Measurements from ENCODE around the gene CEP44.
"Not testable (repeated sequence)": the region's sequence is repeated elsewhere in the genome, so short reads cannot be mapped to it uniquely, and the experiment has no call there.

CEP44 gene, protein sequence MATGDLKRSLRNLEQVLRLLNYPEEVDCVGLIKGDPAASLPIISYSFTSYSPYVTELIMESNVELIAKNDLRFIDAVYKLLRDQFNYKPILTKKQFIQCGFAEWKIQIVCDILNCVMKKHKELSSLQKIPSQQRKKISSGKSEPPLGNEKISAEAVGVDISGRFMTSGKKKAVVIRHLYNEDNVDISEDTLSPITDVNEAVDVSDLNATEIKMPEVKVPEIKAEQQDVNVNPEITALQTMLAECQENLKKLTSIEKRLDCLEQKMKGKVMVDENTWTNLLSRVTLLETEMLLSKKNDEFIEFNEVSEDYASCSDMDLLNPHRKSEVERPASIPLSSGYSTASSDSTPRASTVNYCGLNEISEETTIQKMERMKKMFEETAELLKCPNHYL

GRCh38 chr4:174283507-174284471, at the start of gene CEP44, which contains the start of gene FBXO8:
TSS of gene CEP44 (plus strand) at chr4:174283911. CDS start at chr4:174299122, 15,211 bp downstream.
TSS of gene FBXO8 (minus strand) at chr4:174283667. CDS start at chr4:174263092, 20,575 bp downstream.
- peak; percentile 58 for DNase-seq (ENCODE audit: low spot score)
- peak; percentile 67 for FAIRE-seq

- FAIRE-seq = no peak
These were observed 47.4 kb upstream of the CEP44 start for GRCh38 chr4:174236359-174236758.

DNA sequence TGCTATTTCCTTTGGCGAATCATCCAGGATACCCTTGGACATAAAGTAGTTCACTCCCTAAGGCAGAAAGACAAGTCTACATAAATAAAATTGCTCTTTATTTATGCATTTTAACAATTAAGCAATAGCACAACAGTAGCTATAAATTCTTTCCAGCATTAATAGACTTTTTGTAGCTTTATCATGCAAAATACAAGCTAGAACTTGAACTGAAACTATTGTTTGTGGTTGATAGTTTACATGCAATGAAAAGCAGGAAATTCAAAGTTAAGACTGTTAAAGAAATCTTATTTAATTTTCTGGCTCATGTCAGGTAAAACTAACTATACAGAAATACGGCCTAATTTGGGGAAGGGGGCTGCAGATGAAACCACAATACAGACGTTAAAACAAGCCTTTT, 42.5 kb upstream of the CEP44 start:
- DNase-seq (ENCODE audit: low spot score) (no peak), FAIRE-seq (no peak)

More at GRCh38 chr4:174236359-174236758, 47.4 kb upstream of the CEP44 start:
- no peak for DNase-seq (ENCODE audit: low spot score)

- DNase-seq (ENCODE audit: low spot score) = peak; percentile 21
- FAIRE-seq = peak; percentile 62
These were observed 39.3 kb upstream of the CEP44 start for GRCh38 chr4:174244441-174244840.

DNA sequence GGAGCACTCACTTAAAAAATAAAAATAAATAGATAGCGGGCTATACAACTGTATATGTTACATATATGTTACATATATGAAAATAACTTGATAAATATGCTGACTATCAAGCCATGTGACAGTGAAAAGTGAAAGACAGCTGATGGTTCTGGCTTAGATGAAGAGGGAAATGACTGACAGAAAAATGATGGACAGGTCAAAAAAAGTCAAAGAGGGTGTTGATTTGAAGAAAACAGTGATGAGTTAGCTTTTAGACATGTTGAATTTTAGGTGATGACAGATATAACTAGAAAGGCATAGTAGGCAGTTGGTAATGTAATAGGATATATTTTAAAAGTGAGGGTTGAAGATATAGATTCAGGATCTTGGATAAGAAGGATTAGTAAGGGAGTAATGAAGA, 38.0 kb upstream of the CEP44 start:
- FAIRE-seq = no peak

DNA sequence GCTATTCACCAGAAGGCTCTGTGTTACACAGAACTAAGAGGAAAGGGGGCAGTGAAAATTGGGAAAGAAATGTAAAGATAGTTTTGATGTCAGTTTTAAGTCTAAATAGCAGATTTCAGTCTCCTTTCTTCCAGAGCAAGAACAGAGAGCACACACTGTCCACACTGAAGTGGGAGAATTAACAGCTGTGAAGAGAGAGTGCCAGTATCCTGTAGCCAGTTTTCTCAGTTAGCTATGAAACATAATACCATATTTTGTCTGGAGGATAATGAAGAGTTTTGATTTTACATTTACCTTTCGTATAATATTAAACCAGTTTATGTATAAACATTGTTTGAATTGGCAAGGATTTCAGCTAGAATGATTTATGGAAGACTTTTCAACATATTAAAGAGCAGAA, 35.3 kb upstream of the CEP44 start:
- FAIRE-seq (no peak), DNase-seq (ENCODE audit: low spot score) (no peak)

More for the DNA sequence above, 38.0 kb upstream of the CEP44 start:
- DNase-seq (ENCODE audit: low spot score) = no peak

GRCh38 chr4:174252412-174252811, 31.3 kb upstream of the CEP44 start:
- no peak for FAIRE-seq
- no peak for DNase-seq (ENCODE audit: low spot score)

GRCh38 chr4:174254613-174255012, 29.1 kb upstream of the CEP44 start:
- FAIRE-seq (no peak), DNase-seq (ENCODE audit: low spot score) (no peak)

GRCh38 chr4:174255374-174255773, 28.3 kb upstream of the CEP44 start:
- FAIRE-seq (no peak), DNase-seq (ENCODE audit: low spot score) (no peak)

DNA sequence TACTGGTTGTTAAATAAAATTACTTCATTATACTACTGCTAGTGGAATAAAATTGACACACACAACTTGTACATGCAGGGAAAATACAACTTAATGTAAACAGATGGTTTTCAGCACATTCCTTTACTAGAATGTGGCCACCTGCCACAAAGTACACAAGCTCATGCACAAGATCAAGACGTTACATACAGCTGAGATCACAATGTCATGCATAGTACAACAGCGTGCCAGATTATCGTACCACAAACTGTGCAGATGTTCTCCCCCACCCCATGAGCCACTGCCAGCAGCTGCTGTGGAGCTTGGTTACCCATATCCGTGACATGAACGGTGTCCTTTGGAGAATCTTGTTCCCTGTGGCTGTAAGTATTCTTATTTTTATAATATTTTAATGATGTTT, 27.9 kb upstream of the CEP44 start:
- DNase-seq (ENCODE audit: low spot score) (no peak), FAIRE-seq (no peak)

DNA sequence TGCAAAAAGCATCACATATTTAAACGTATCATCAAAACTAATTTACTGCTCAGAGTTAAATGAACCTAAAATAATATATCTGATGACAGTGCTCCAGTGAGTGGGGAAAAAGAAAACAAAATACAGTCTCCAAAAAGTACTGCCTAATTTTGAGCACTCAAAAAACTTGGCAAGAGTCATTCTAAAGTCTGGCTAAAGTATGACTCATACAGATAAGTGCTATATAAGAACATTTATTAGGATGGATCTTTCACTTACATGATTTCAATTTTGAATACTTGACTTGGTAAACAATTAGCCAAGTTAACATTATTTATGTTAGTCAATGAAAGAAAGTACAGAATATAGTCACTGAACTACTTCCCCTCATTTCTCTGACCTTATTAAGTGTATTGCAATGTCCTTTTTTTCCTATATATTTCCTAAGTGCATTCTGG, 27.4 kb upstream of the CEP44 start:
- no peak for FAIRE-seq
- no peak for DNase-seq (ENCODE audit: low spot score)

DNA sequence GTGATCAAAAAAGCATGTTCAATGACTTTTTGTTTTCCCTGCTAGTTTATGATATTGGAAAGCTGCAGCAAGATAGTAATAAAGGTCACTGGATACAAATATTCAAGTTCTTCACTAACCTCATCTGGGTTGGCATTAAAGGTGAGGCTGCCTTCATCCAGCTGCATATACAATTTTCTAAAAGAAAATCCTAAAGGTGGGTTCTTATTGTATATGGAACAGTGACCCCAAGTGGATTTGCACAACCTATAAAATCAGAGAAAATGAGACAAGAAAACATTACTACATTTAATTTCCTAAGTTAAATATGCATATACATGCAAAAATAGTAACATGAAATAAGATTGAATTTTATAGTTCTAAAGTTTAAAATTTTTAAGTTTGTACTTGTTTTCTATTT, 24.1 kb upstream of the CEP44 start:
- no peak for DNase-seq (ENCODE audit: low spot score)
- FAIRE-seq = no peak

GRCh38 chr4:174260099-174260498, 23.6 kb upstream of the CEP44 start:
- peak; percentile 79 for FAIRE-seq
- DNase-seq (ENCODE audit: low spot score) = peak; percentile 19

GRCh38 chr4:174261432-174261831, 22.3 kb upstream of the CEP44 start:
- peak; percentile 43 for FAIRE-seq
- DNase-seq (ENCODE audit: low spot score) = not testable (repeated sequence)

DNA sequence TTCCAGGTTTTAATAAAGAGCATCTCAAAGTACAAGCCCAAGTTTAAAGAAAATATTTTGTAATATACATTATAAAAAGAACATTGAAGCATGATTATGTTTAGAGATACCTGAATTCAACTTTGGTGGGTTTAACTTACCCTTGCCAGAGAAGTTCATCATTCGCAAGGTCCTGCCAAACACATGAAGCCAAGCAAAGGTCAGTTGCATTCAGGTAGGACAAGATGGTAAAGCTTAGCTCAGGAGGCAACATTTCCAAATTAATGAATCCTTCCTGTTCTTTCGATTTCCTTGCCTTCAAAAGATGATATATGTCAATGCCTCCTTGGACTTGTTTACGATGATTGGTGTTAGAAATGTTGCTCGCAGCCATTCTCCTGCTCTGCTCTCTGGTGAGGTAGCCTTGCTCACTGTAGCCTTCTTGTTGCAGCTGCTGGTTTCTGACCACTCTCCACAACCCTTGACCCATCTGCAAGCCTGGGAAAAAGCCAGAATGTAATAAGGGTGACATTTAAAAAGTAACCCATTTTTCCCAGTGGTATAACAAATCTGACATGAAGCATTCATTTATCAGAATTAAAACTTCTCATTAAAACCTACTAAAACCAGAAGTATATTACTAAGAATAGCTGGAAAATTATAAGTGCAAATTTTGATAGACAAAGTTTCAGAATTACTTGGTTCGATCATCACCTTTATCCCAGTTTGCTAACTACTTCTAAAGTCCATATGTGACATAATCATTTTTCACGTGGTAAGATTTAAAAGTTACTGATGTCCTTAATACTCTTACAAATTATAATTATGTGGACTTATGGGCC, 20.9 kb upstream of the CEP44 start:
- DNase-seq (ENCODE audit: low spot score) = no peak
- FAIRE-seq = no peak

- FAIRE-seq = no peak
- DNase-seq (ENCODE audit: low spot score) = no peak
These were observed 20.3 kb upstream of the CEP44 start for GRCh38 chr4:174263445-174263736.

GRCh38 chr4:174265916-174266315, 17.8 kb upstream of the CEP44 start:
- no peak for DNase-seq (ENCODE audit: low spot score)
- no peak for FAIRE-seq

- FAIRE-seq = no peak
These were observed 17.3 kb upstream of the CEP44 start for GRCh38 chr4:174266416-174266815.

DNA sequence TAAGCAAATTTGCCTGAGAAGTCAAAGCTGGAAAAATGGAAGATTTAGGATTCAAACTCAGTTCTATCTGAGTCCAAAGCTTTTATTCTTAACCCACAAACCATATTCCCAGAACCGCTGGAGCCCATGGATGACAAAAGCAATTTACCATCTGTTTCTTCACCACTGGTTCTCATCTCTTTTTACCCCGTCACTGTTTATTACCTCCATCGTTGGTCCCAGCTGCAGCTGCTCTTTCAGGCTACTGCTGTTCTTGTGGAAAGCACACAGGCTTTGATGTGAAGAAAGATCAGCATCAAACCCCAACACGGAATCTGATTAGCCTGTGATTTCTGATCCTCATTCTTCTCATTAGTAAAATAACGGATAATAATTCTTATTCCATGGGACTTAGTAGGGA, 9.8 kb upstream of the CEP44 start:
- FAIRE-seq = no peak
- no peak for DNase-seq (ENCODE audit: low spot score)

More at GRCh38 chr4:174266416-174266815, 17.3 kb upstream of the CEP44 start:
- DNase-seq (ENCODE audit: low spot score) = no peak

GRCh38 chr4:174274436-174274835, 9.3 kb upstream of the CEP44 start:
- no peak for FAIRE-seq

DNA sequence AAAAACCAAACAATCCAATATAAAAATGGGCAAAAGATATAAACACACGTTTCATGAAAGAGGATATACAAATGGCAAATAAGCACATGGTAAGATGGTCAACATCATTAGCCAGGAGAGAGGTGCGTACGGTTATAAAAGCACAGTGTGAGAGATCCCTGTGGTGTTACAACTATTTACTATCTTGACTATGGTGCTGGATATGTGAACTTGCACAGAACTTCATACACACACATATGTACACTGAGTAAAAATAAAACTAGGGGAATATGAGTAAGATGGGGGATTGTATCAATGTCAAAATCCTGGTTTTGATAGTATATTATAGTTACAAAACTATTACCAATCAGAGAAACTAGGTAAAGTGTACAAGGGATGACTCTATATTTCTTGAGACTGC, 8.6 kb upstream of the CEP44 start:
- DNase-seq (ENCODE audit: low spot score) = no peak
- no peak for FAIRE-seq

More at GRCh38 chr4:174274436-174274835, 9.3 kb upstream of the CEP44 start:
- no peak for DNase-seq (ENCODE audit: low spot score)

Data from RCC 7860 (cell line).